K562 (cell line): ENCODE data around the gene PRR5. TPM values are rescaled to one million over a fixed set of nuclear protein-coding genes. Genes with fewer than 3 reads are reported as not detected.

Source experiments
- MITF ChIP-seq: IDR thresholded peaks from 2 replicates; pipeline ENCODE4 v1.6.1; 2014; ENCODE audit warnings: antibody characterized with exemption
- PML ChIP-seq: IDR thresholded peaks from 2 replicates; pipeline ENCODE4 v1.6.1; 2012; ENCODE audit warnings: low read length, inconsistent platforms
- PRMT5 ChIP-seq: sonication (generic); formaldehyde crosslinking; IDR thresholded peaks from 2 replicates; pipeline ENCODE4 v1.5.0; 2020; ENCODE audit warnings: missing genetic modification reagents
- ZBTB17 ChIP-seq: fragments of 450-650 bp; formaldehyde crosslinking; IDR thresholded peaks from 2 replicates; pipeline ENCODE4 v1.4.0; 2020; ENCODE audit warnings: mild to moderate bottlenecking
- polyA plus RNA-seq, 8 experiments: library from polyadenylated mRNA; depleted of rRNA in 4 of 8; stranded (reverse) in 5 of 8; unstranded in 3 of 8; fragments of >200 nt; fragmentation: Nextera tagmentation in 2 of 8; fragmentation: Illumina TruSeq in 1 of 8; extraction: Ambion mirVana in 2 of 8; extraction: Trizol in 1 of 8; gene quantifications; 2 replicates each; pipeline versions ENCODE4 v1.2.1 to v1.2.3, GENCODE V29; 2011 to 2014; ENCODE audit warnings: inconsistent platforms in 1 of 8, missing spikeins in 1 of 8
- total RNA-seq, 7 experiments: library from RNA; depleted of rRNA in 6 of 7; stranded (reverse); fragments of >200 nt in 6 of 7; fragmentation: Illumina TruSeq in 2 of 7; extraction: Trizol in 2 of 7; gene quantifications; 2 replicates each; pipeline versions ENCODE4 v1.2.1 to v1.2.3, GENCODE V29; 2011 to 2021; ENCODE audit warnings: low replicate concordance in 1 of 7
- TF ChIP-seq, protein P1 (sequence below): fragments of 250-450 bp; sonication (Bioruptor Pico); IDR thresholded peaks from 2 replicates; pipeline ENCODE4 v1.8.0; 2022; ENCODE audit warnings: moderate library complexity, mild to moderate bottlenecking, inconsistent platforms
- TF ChIP-seq, protein P2 (sequence below), 3 experiments: fragments of 200-800 bp in 1 of 3; sonication (Bioruptor generic) in 1 of 3; sonication (generic) in 1 of 3; formaldehyde crosslinking in 1 of 3; IDR thresholded peaks; 2 replicates each; pipeline versions ENCODE4 v1.6.1 to v1.8.0; 2016 to 2022; ENCODE audit warnings: mild to moderate bottlenecking in 2 of 3, missing compliant biosample characterization in 2 of 3, missing genetic modification characterization in 2 of 3, missing genetic modification reagents in 1 of 3

Gene PRR5
- total and polyA plus RNA-seq, 9 of the 15 experiments (the other 6 are each of a cell fraction or from before 2014, with no cell fraction given), result 0.13 to 21.0 (median 7.5) TPM

DNA sequence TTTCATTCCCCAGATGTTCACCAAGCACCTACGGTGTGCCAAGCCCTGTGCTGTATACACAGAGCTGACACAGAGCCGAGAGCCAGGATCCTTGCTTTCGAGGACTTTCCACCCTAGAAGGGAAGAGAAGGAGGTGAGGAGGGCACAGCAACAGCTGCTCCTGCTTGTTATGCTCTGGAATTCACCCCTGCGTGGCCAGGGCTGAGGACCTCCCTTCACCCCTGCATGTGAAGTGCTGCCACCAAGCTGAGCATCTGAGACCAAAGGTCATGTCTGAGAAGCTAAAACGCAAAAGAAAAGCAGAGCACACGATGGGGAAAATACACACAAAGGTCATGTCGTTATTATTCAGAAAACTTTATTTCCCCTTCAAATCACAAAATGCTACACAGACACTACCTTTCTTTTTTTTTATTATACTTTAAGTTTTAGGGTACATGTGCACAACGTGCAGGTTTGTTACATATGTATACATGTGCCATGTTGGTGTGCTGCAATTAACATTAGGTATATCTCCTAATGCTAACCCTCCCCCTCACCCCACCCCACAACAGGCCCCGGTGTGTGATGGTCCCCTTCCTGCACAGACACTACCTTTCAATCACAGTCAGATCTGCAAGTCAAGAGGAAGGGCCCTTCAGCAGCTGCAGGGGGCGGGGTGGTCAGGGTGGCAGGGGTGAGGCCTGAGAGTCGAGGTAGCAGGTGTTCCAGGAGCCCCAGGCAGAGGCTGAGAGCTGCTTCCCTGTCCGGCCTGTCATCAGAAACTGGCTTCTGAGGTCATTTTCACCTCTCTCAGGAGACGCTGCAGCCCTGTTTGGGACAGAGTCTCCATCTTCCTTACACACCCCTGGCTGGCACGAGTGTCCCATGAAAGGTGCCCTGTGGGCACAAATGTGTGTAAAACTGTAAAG lies 40.1 kb upstream of the PRR5 start (continued):
- TF ChIP-seq, protein P1, sequence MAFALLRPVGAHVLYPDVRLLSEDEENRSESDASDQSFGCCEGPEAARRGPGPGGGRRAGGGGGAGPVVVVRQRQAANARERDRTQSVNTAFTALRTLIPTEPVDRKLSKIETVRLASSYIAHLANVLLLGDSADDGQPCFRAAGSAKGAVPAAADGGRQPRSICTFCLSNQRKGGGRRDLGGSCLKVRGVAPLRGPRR (CRISPR knock-in tag), result no peak
- no peak for TF ChIP-seq MITF
- no peak for TF ChIP-seq PML
- TF ChIP-seq, protein P2, sequence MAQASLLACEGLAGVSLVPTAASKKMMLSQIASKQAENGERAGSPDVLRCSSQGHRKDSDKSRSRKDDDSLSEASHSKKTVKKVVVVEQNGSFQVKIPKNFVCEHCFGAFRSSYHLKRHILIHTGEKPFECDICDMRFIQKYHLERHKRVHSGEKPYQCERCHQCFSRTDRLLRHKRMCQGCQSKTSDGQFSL (CRISPR knock-in tag; IDR thresholded peaks at IDR 0.05), result no peak
- TF ChIP-seq, protein P2 (tag; IDR thresholded peaks at IDR 0.05), result no peak
- TF ChIP-seq PRMT5 (CRISPR knock-in tag), result no peak
- TF ChIP-seq ZBTB17, result no peak
